GOT3 (cell line): ENCODE results near the gene RHEB.

Source experiments
- DNase-seq: peaks from one replicate; lab custom pipeline; 2025; ENCODE audit warnings: mixed read lengths; lab: John Stamatoyannopoulos, UW

The RHEB gene

GRCh38 chr7:151470711-151471110 lies 49.0 kb downstream of the RHEB start:
- DNase-seq = no peak

GRCh38 chr7:151469281-151469680 lies 50.4 kb downstream of the RHEB start:
- DNase-seq = no peak

GRCh38 chr7:151468217-151469018 lies 51.3 kb downstream of the RHEB start:
- no peak for DNase-seq

GRCh38 chr7:151465169-151465568 lies 54.5 kb downstream of the RHEB start:
- DNase-seq = no peak

- no peak for DNase-seq
These were observed 57.4 kb downstream of the RHEB start for GRCh38 chr7:151462306-151462779.

- DNase-seq = no peak
These were observed 57.8 kb downstream of the RHEB start for GRCh38 chr7:151461942-151462230.

- no peak for DNase-seq
These were observed 58.4 kb downstream of the RHEB start for GRCh38 chr7:151461096-151461941.

- no peak for DNase-seq
These were observed 59.2 kb downstream of the RHEB start for GRCh38 chr7:151460474-151460855.

- DNase-seq = peak; percentile 63
These were observed 59.8 kb downstream of the RHEB start for GRCh38 chr7:151459726-151460473.

GRCh38 chr7:151457534-151457933 lies 62.2 kb downstream of the RHEB start:
- no peak for DNase-seq

GRCh38 chr7:151456782-151457181 lies 62.9 kb downstream of the RHEB start:
- no peak for DNase-seq

GRCh38 chr7:151456276-151456675 lies 63.4 kb downstream of the RHEB start:
- no peak for DNase-seq

- no peak for DNase-seq
These were observed 64.0 kb downstream of the RHEB start for GRCh38 chr7:151455690-151456089.

- DNase-seq = no peak
These were observed 64.7 kb downstream of the RHEB start for GRCh38 chr7:151454932-151455530.

GRCh38 chr7:151454305-151454704 lies 65.4 kb downstream of the RHEB start:
- no peak for DNase-seq

GRCh38 chr7:151453326-151453791 lies 66.3 kb downstream of the RHEB start:
- no peak for DNase-seq

GRCh38 chr7:151452680-151453325 lies 66.9 kb downstream of the RHEB start:
- DNase-seq = no peak

GRCh38 chr7:151451626-151452571 lies 67.8 kb downstream of the RHEB start:
- DNase-seq = no peak

GRCh38 chr7:151451156-151451555 lies 68.5 kb downstream of the RHEB start:
- no peak for DNase-seq

GRCh38 chr7:151449990-151450389 lies 69.7 kb downstream of the RHEB start:
- no peak for DNase-seq
